HEK293 (cell line): Measurements from ENCODE around the gene NT5C1B.

Source experiments
- CTCF ChIA-PET: fragments of 350-600 bp; formaldehyde crosslinking; extraction: SDS; loops from one replicate; lab custom pipeline; 2021; ENCODE audit warnings: antibody characterized with exemption; lab: Yijun Ruan, JAX
- POLR2A ChIA-PET: fragments of 300-600 bp; formaldehyde crosslinking; extraction: SDS; loops from one replicate; lab custom pipeline; 2020; ENCODE audit warnings: antibody characterized with exemption, inconsistent platforms; lab: Yijun Ruan, JAX
- H3K27ac ChIP-seq: fragments of 200-500 bp; sonication (Bioruptor generic); 2 replicates; pipeline ENCODE4 v1.5.1; 2014; ENCODE audit warnings: low read depth, low read length, control low read depth, inconsistent platforms; ENCODE audit errors: extremely low read depth
- H3K36me3 ChIP-seq, 2 experiments: fragments of 200-500 bp in 1 of 2; sonication (Bioruptor generic) in 1 of 2; 1 replicate in 1 of 2; 2 replicates in 1 of 2; pipeline ENCODE4 v1.5.1; 2014 to 2017; ENCODE audit warnings: inconsistent platforms in 2 of 2, low read length in 2 of 2; ENCODE audit not compliant: control insufficient read depth in 2 of 2, insufficient read depth in 1 of 2
- H3K4me1 ChIP-seq: fragments of 200-500 bp; sonication (Bioruptor generic); 2 replicates; pipeline ENCODE4 v1.5.1; 2014; ENCODE audit warnings: mild to moderate bottlenecking, low read length, inconsistent platforms; ENCODE audit not compliant: control insufficient read depth, insufficient read depth
- H3K4me3 ChIP-seq: 2 replicates; pipeline ENCODE4 v1.5.1; 2011; ENCODE audit warnings: low read depth, mild to moderate bottlenecking, control low read depth, low read length, moderate library complexity
- H3K9me3 ChIP-seq: fragments of 200-500 bp; sonication (Bioruptor generic); 2 replicates; pipeline ENCODE4 v1.5.1; 2014; ENCODE audit warnings: low read depth, low read length, inconsistent platforms; ENCODE audit not compliant: control insufficient read depth, insufficient read depth
- CTCF ChIP-seq: fragments of 450-650 bp; formaldehyde crosslinking; IDR thresholded peaks from 2 replicates; pipeline ENCODE4 v1.5.1; 2016; ENCODE audit warnings: missing biosample characterization, missing genetic modification characterization
- GLI2 ChIP-seq: fragments of 450-650 bp; formaldehyde crosslinking; IDR thresholded peaks from 2 replicates; pipeline ENCODE4; 2017; ENCODE audit warnings: missing biosample characterization, missing genetic modification characterization, low read depth, borderline replicate concordance
- HOXC10 ChIP-seq: sonication (generic); formaldehyde crosslinking; IDR thresholded peaks from 2 replicates; pipeline ENCODE4 v1.8.1; 2023; ENCODE audit warnings: mild to moderate bottlenecking, missing genetic modification reagents
- MYNN ChIP-seq: fragments of 450-650 bp; formaldehyde crosslinking; IDR thresholded peaks from 2 replicates; pipeline ENCODE4 v1.5.1; 2016; ENCODE audit warnings: missing biosample characterization, missing genetic modification characterization, borderline replicate concordance
- RBAK ChIP-seq: fragments of 450-650 bp; formaldehyde crosslinking; IDR thresholded peaks from 2 replicates; pipeline ENCODE4 v1.5.1; 2016; ENCODE audit warnings: missing biosample characterization, missing genetic modification characterization
- SALL2 ChIP-seq: fragments of 450-650 bp; formaldehyde crosslinking; IDR thresholded peaks from 2 replicates; pipeline ENCODE4 v1.5.0; 2017; ENCODE audit warnings: missing biosample characterization, mild to moderate bottlenecking, missing genetic modification characterization, borderline replicate concordance
- SCRT2 ChIP-seq: fragments of 450-650 bp; formaldehyde crosslinking; IDR thresholded peaks from 2 replicates; pipeline ENCODE4 v1.5.1; 2016; ENCODE audit warnings: missing biosample characterization, missing genetic modification characterization
- SETDB1 ChIP-seq: IDR thresholded peaks from one replicate; pipeline ENCODE4 v1.6.1; 2017; ENCODE audit warnings: mild to moderate bottlenecking, low read length, moderate library complexity, mixed read lengths; ENCODE audit not compliant: insufficient read length
- SP3 ChIP-seq: fragments of 450-650 bp; formaldehyde crosslinking; IDR thresholded peaks from 2 replicates; pipeline ENCODE4 v1.5.1; 2016; ENCODE audit warnings: missing biosample characterization, missing genetic modification characterization
- TSHZ1 ChIP-seq: fragments of 450-650 bp; formaldehyde crosslinking; IDR thresholded peaks from 2 replicates; pipeline ENCODE4 v1.5.1; 2016; ENCODE audit warnings: missing biosample characterization, missing genetic modification characterization, borderline replicate concordance
- YY1 ChIP-seq: fragments of 450-650 bp; formaldehyde crosslinking; IDR thresholded peaks from 2 replicates; pipeline ENCODE4 v1.5.1; 2018; ENCODE audit warnings: missing biosample characterization, missing genetic modification characterization
- YY2 ChIP-seq: fragments of 450-650 bp; formaldehyde crosslinking; IDR thresholded peaks from 2 replicates; pipeline ENCODE4 v1.5.1; 2016; ENCODE audit warnings: missing biosample characterization, missing genetic modification characterization
- ZBTB48 ChIP-seq: fragments of 450-650 bp; formaldehyde crosslinking; IDR thresholded peaks from 2 replicates; pipeline ENCODE4 v1.5.1; 2016; ENCODE audit warnings: missing biosample characterization, missing genetic modification characterization
- ZBTB8A ChIP-seq: fragments of 450-650 bp; formaldehyde crosslinking; IDR thresholded peaks from 2 replicates; pipeline ENCODE4 v1.5.1; 2016; ENCODE audit warnings: missing biosample characterization, missing genetic modification characterization
- ZNF146 ChIP-seq: fragments of 450-650 bp; formaldehyde crosslinking; IDR thresholded peaks from 2 replicates; pipeline ENCODE4 v1.5.1; 2016; ENCODE audit warnings: missing biosample characterization, missing genetic modification characterization
- ZNF214 ChIP-seq: fragments of 450-650 bp; formaldehyde crosslinking; IDR thresholded peaks from 2 replicates; pipeline ENCODE4 v1.5.1; 2017; ENCODE audit warnings: missing biosample characterization, mild to moderate bottlenecking, missing genetic modification characterization, borderline replicate concordance
- ZNF391 ChIP-seq: fragments of 450-650 bp; formaldehyde crosslinking; IDR thresholded peaks from 2 replicates; pipeline ENCODE4 v1.5.1; 2016; ENCODE audit warnings: low read depth, missing biosample characterization, missing genetic modification characterization, borderline replicate concordance
- ZNF560 ChIP-seq: fragments of 450-650 bp; formaldehyde crosslinking; IDR thresholded peaks from 2 replicates; pipeline ENCODE4 v1.5.1; 2017; ENCODE audit warnings: missing biosample characterization, missing genetic modification characterization, borderline replicate concordance
- ZNF561 ChIP-seq: fragments of 450-650 bp; IDR thresholded peaks from 2 replicates; pipeline ENCODE4 v1.5.1; 2018; ENCODE audit warnings: missing biosample characterization, missing genetic modification characterization, borderline replicate concordance
- ZNF664 ChIP-seq: fragments of 450-650 bp; formaldehyde crosslinking; IDR thresholded peaks from 2 replicates; pipeline ENCODE4 v1.5.1; 2016; ENCODE audit warnings: missing biosample characterization, missing genetic modification characterization
- ZNF76 ChIP-seq: fragments of 450-650 bp; formaldehyde crosslinking; IDR thresholded peaks from 2 replicates; pipeline ENCODE4; 2016; ENCODE audit warnings: low read depth, missing biosample characterization, missing genetic modification characterization, borderline replicate concordance
- ZNF791 ChIP-seq: fragments of 450-650 bp; formaldehyde crosslinking; IDR thresholded peaks from 2 replicates; pipeline ENCODE4 v1.5.1; 2016; ENCODE audit warnings: missing biosample characterization, missing genetic modification characterization
- TF ChIP-seq, protein P1 (sequence below): fragments of 450-650 bp; formaldehyde crosslinking; IDR thresholded peaks from 2 replicates; pipeline ENCODE4 v1.5.1; 2016; ENCODE audit warnings: missing biosample characterization, missing genetic modification characterization
- TF ChIP-seq, protein P2 (sequence below): fragments of 450-650 bp; formaldehyde crosslinking; IDR thresholded peaks from 2 replicates; pipeline ENCODE4 v1.5.1; 2016; ENCODE audit warnings: missing biosample characterization, missing genetic modification characterization
- TF ChIP-seq, protein P3 (sequence below): fragments of 450-650 bp; formaldehyde crosslinking; IDR thresholded peaks from 2 replicates; pipeline ENCODE4 v1.5.1; 2016; ENCODE audit warnings: missing biosample characterization, missing genetic modification characterization
- TF ChIP-seq, protein P4 (sequence below): fragments of 450-650 bp; formaldehyde crosslinking; IDR thresholded peaks from 2 replicates; pipeline ENCODE4 v1.5.1; 2017; ENCODE audit warnings: missing biosample characterization, mild to moderate bottlenecking, missing genetic modification characterization, moderate library complexity

Gene NT5C1B

DNA sequence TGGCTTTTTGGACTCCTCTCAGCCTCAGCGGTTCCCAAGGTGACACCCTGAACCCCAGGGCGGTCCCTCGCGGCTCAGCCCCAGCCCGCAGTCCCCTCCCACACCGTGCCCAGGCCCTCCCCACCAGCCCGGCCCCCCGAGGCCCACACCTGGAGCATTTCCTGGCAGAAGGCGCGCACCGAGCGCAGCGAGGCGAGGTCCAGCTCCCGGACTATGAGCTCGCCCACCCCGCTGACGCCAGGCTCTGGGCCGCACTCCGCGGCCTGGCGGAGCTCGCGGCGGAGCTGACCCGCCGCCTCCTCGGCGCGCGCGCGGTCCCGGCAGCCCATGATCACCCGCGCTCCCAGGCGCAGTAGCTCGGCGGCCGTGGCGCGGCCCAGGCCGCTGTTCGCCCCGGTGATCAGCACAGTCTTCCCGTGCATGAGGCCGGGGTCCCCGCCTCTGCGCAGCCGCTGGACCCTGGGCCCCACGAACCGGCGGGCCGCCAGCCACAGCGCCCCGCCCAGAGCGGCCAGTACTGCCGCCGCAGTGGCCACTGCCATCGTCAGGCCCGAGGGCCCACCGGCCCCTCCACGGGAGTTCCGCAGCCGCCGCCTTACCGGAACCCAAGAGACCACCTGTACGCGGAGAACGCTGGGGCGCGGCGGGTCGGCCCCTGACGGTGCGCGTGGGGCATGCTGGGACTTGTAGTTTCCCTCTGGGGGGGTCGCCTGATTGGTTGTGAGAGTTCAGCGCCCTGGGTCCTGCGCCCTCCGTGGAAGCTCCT lies 29.2 kb downstream of the NT5C1B start, which contains the start of gene RDH14:
TSS of gene RDH14 (minus strand) at position 623 of the 766 bp plus-strand sequence. CDS start at position 542, 81 bp downstream.
- peak within 1 kb of the TSS; percentile 58 for H3K4me3 ChIP-seq
- CTCF ChIA-PET: no interaction called here
- peaks cover 5 to 19% of the 10 kb centered on the region in 2 experiments; a peak in 2 of 3 replicates for H3K36me3 ChIP-seq
- peaks cover 3% of the 10 kb centered on the region; the same call in 1 of the 2 replicates for H3K4me1 ChIP-seq
- peak within 1 kb of the TSS; percentile 90 for H3K27ac ChIP-seq
- H3K9me3 ChIP-seq: no peaks in the 10 kb centered on the region
- POLR2A ChIA-PET: interaction anchor here (0.6 to 1.2 kb wide), 6 partner anchors 10 to 671 kb away, joined by 3 to 15 read pairs (median 4); no protein-coding TSS in a partner anchor
- peak; percentile 43; the same call in 1 of the 2 replicates for TF ChIP-seq ZNF561 (tag by site-specific recombination)
- TF ChIP-seq SALL2 (tag by site-specific recombination): no peak
- TF ChIP-seq GLI2: no peak
- TF ChIP-seq, protein P1, sequence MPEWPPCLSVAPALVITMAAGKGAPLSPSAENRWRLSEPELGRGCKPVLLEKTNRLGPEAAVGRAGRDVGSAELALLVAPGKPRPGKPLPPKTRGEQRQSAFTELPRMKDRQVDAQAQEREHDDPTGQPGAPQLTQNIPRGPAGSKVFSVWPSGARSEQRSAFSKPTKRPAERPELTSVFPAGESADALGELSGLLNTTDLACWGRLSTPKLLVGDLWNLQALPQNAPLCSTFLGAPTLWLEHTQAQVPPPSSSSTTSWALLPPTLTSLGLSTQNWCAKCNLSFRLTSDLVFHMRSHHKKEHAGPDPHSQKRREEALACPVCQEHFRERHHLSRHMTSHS (tag by site-specific recombination): no peak
- TF ChIP-seq YY1 (tag by site-specific recombination): no peak
- peak; percentile 20; the same call in 1 of the 2 replicates for TF ChIP-seq CTCF
- TF ChIP-seq, protein P2, sequence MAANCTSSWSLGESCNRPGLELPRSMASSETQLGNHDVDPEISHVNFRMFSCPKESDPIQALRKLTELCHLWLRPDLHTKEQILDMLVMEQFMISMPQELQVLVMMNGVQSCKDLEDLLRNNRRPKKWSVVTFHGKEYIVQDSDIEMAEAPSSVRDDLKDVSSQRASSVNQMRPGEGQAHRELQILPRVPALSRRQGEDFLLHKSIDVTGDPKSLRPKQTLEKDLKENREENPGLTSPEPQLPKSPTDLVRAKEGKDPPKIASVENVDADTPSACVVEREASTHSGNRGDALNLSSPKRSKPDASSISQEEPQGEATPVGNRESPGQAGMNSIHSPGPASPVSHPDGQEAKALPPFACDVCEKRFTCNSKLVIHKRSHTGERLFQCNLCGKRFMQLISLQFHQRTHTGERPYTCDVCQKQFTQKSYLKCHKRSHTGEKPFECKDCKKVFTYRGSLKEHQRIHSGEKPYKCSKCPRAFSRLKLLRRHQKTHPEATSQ (tag by site-specific recombination): no peak
- no peak for TF ChIP-seq TSHZ1 (tag by site-specific recombination)
- peak; percentile 83 for TF ChIP-seq SP3 (tag by site-specific recombination)
- no peak for TF ChIP-seq ZNF146
- peak; percentile 81 for TF ChIP-seq ZBTB48
- TF ChIP-seq, protein P3, sequence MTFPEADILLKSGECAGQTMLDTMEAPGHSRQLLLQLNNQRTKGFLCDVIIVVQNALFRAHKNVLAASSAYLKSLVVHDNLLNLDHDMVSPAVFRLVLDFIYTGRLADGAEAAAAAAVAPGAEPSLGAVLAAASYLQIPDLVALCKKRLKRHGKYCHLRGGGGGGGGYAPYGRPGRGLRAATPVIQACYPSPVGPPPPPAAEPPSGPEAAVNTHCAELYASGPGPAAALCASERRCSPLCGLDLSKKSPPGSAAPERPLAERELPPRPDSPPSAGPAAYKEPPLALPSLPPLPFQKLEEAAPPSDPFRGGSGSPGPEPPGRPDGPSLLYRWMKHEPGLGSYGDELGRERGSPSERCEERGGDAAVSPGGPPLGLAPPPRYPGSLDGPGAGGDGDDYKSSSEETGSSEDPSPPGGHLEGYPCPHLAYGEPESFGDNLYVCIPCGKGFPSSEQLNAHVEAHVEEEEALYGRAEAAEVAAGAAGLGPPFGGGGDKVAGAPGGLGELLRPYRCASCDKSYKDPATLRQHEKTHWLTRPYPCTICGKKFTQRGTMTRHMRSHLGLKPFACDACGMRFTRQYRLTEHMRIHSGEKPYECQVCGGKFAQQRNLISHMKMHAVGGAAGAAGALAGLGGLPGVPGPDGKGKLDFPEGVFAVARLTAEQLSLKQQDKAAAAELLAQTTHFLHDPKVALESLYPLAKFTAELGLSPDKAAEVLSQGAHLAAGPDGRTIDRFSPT: no peak
- TF ChIP-seq RBAK (tag by site-specific recombination): no peak
- TF ChIP-seq ZNF791 (tag by site-specific recombination): no peak
- no peak for TF ChIP-seq ZNF391
- peak; percentile 99 for TF ChIP-seq SCRT2 (tag by site-specific recombination)
- TF ChIP-seq, protein P4, sequence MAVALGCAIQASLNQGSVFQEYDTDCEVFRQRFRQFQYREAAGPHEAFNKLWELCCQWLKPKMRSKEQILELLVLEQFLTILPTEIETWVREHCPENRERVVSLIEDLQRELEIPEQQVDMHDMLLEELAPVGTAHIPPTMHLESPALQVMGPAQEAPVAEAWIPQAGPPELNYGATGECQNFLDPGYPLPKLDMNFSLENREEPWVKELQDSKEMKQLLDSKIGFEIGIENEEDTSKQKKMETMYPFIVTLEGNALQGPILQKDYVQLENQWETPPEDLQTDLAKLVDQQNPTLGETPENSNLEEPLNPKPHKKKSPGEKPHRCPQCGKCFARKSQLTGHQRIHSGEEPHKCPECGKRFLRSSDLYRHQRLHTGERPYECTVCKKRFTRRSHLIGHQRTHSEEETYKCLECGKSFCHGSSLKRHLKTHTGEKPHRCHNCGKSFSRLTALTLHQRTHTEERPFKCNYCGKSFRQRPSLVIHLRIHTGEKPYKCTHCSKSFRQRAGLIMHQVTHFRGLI (tag by site-specific recombination): no peak
- no peak for TF ChIP-seq MYNN (tag by site-specific recombination)
- TF ChIP-seq ZNF560 (tag by site-specific recombination): no peak
- TF ChIP-seq HOXC10: 0 out of 2 replicates have a peak, but pooled peaks have one; percentile 54
- peak; percentile 59 for TF ChIP-seq ZBTB8A (tag by site-specific recombination)
- TF ChIP-seq YY2 (tag by site-specific recombination): peak; percentile 73; the same call in 1 of the 2 replicates
- no peak for TF ChIP-seq SETDB1
- peak; percentile 95 for TF ChIP-seq ZNF76 (tag by site-specific recombination)
- no peak for TF ChIP-seq ZNF664
- no peak for TF ChIP-seq ZNF214 (tag by site-specific recombination)
